GM19240 (cell line): Measurements from ENCODE around the gene ZNF146.
"Not testable (repeated sequence)": the region's sequence is repeated elsewhere in the genome, so short reads cannot be mapped to it uniquely, and the experiment has no call there.

ENCODE experiments used
- DNase-seq: peaks from one replicate; pipeline ENCODE4 v3.0.0; 2011; ENCODE audit warnings: low spot score; ENCODE audit not compliant: insufficient read length

Gene ZNF146

GRCh38 chr19:36214386-36215275 is at the start of gene ZNF146, which contains the start of gene ZNF565:
ZNF146 (plus strand) TSS chr19:36215106; CDS start chr19:36236441, 21,335 bp downstream.
ZNF565 (minus strand) TSS chr19:36214665; CDS start chr19:36201985, 12,680 bp downstream.
- DNase-seq = peak; percentile 91

DNA sequence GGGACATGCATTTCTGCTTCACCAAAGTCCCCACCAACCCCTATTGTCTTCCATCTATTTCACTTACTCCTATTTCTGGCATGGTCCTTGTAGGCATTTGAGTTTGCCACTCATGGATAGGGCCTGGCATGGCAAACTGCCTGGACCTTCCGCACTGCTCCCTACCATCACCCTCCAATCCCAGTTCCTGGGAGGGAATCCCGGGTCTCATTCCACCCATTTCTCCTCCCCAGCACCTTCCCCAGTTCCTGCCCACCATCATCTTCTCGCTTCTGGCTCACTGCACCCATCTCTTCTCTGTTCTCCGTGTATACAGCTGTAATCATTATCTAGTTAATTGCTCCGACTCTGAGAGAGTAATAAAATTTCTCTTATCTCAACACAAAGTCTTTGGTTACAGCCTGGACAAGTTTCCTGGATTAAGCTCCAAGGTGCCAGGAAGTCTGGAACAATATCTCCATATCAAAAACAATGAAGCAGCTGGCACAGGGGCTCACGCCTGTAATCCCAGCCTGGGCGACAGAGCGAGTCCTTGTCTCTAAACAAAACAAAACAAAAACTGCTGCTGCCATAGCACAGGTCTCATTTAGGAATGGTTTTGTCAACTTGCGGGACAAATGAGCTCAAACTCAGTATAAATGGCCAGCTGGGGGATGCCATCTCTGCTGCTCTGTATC is 45.7 kb upstream of the ZNF146 start:
- DNase-seq = no peak

- no peak for DNase-seq
These were observed 42.1 kb upstream of the ZNF146 start for GRCh38 chr19:36172852-36173251.

- DNase-seq = not testable (repeated sequence)
These were observed 41.1 kb upstream of the ZNF146 start for GRCh38 chr19:36173846-36174245.

- DNase-seq = not testable (repeated sequence)
These were observed 35.8 kb upstream of the ZNF146 start for GRCh38 chr19:36179077-36179476.

DNA sequence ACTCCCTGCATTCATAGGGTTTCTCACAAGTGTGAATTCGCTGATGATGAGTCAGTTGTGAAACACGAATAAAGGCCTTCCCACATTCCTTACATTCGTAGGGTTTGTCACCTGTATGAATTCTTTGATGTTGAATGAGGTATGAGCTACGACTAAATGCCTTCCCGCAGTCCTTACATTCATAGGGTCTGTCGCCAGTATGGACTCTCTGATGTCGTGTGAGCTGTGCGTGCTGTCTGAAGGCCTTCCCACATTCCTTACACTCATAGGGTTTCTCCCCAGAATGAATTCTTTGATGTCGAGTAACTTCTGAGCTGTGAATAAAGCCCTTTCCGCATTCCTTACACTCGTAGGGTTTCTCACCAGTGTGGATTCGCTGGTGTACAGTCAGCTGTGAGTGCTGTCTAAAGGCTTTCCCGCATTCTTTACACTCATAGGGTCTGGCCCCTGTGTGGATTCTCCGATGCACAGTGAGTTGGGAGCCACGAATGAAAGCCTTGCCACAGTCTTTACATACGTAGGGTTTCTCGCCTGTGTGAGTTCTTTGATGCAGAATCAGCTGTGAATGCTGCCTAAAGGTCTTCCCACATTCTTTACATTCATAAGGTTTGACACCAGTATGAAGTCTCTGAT is 32.2 kb upstream of the ZNF146 start:
- no peak for DNase-seq

DNA sequence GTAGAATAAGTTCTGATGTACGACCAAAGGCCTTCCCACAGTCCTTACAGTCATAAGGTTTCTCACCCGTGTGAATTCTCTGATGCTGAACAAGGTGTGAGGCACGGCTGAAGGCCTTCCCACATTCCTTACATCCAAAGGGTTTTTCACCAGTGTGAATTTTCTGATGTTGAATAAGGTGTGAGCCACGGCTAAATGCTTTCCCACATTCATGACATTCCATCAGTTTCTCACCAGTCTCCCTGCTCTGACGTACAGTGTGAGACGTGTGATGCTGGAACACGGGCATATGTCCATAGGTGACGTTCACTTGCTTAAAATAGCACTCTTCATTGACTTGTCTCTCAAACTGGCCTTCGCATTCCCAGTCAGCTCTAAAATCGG is 31.7 kb upstream of the ZNF146 start:
- DNase-seq = no peak

GRCh38 chr19:36186722-36187121 is 28.2 kb upstream of the ZNF146 start:
- not testable (repeated sequence) for DNase-seq

DNA sequence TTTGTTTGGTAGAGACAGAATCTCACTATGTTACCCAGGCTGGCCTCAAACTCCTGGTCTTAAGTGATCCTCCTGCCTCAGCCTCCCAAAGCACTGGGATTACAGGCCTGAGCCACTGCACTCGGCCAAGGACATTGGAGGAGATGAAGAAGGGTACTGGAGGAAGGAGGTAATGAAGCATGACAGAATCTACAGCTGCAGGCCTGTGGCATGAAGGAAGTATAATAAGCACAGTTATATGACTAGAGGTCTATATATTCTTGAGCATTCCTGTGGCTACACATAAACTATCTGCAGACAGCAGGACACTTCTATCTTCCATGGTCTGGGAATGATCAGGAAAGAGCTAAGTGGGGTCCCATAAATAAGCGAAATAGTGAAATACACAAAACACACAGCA is 18.7 kb upstream of the ZNF146 start:
- no peak for DNase-seq

GRCh38 chr19:36198119-36198518 is 16.8 kb upstream of the ZNF146 start:
- no peak for DNase-seq

DNA sequence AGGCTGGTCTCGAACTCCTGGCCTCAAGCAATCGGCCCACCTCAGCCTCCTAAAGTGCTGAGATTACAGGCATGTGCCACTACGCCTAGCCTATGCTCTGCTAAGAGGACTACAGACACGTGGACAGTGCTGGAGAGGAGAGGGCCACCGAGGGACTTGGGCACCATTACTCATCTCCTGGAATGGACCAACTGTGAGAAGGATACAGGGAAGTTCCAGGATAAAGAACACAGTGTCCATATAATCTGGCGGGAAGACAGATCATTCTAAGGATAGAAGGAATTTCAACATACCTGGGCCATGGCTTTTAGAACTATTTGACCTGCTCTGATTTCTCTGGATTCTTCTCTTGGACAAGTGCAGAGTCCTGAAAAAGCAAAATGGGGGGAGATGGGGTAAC is 13.2 kb upstream of the ZNF146 start:
- DNase-seq = no peak

DNA sequence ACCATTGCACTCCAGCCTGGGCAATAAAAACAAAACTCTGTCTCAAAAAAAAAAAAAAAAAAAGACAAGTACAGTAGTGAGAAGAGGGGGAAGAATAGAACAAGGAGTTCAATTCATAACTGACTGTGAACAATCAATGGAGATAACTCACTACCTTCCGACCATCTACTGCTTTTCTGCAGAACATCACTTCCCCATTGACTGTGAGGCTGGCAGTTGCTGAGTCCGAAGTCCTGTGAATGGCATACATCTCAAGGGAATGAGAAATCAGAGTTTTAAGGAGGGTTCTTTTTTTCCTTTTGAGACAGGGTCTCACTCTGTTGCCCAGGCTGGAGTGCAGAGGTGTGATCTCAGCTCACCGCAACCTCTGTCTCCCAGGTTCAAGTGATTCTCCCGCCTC is 11.6 kb upstream of the ZNF146 start:
- no peak for DNase-seq

GRCh38 chr19:36207605-36208252 is 7.2 kb upstream of the ZNF146 start:
- no peak for DNase-seq

- DNase-seq = no peak
These were observed 5.5 kb upstream of the ZNF146 start for GRCh38 chr19:36209372-36209771.

DNA sequence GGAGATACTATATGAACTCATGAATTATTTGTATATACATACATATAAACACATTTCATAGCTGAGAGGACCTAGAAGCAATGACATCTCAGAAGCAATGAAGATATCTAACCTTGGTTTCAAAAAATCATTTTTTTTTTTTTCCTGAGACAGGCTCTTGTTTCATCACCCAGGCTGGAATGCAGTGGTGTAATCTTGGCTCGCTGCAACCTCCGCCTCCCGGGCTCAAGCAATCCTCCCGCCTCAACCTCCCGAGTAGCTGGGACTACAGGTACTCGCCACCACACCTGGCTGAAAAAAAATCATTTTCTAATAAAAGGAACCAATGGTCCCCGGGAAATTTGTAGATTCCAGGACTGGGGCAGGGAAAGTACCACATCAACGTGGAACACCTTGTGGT is 4.4 kb upstream of the ZNF146 start:
- no peak for DNase-seq

- no peak for DNase-seq
These were observed 2.0 kb upstream of the ZNF146 start for GRCh38 chr19:36212895-36213294.

DNA sequence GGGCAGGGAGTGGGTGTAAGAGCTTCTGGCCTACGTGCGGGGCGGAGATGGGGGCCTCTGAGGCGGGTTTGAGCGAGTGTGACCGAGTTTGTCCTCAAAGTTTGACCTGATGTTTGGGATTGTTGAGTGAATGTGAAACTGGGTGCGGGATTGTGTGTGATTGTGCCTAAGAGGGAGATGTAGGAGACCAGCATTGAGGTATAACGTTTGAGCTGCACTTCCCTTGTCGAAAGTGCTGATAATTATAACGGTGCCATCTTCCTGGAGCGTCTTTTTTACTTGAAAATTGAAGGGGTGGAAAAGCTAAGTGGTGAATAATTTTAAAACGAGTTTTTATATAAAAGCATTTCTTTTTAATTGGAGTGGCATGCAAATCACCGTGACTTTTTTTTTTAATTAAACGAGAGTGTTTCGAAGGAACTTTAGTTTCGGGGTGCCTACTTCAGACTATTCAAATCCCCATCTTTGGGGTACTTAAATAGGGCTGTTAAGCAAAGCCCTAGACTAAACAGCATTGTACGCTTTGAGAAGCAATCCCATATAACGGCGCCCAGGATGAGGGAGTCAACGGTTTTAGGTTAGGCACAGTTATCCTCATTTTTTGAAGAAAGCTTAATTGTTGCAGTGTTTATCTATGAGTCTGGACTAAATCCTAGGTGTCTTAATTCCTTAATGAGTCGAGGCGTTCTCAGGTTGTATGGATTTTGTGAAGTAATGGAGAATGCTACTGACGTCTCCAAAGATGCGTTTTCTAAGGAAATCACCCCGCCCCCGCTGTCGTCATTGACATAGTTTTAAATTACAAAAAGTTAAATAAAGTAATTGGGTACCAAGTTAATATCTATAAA is 594 bp downstream of the ZNF146 start:
- DNase-seq = no peak

- DNase-seq = no peak
These were observed 6.6 kb downstream of the ZNF146 start for GRCh38 chr19:36221474-36221873.

- DNase-seq = no peak
These were observed 7.6 kb downstream of the ZNF146 start for GRCh38 chr19:36222503-36222902.

- DNase-seq = no peak
These were observed 10.4 kb downstream of the ZNF146 start for GRCh38 chr19:36225219-36225892.
